OCI-LY1 (cell line): ENCODE data around the gene PRTG.

Experiments used
- H2AFZ ChIP-seq: fragments of 200-600 bp; sonication (generic), shearing (Covaris generic); 2 replicates; pipeline ENCODE4 v1.6.0; 2014; ENCODE audit warnings: antibody characterized with exemption, mild to moderate bottlenecking, low read length
- H3F3A ChIP-seq: fragments of 200-600 bp; sonication (generic), shearing (Covaris generic); 2 replicates; pipeline ENCODE4 v1.6.0; 2014; ENCODE audit warnings: mild to moderate bottlenecking, antibody characterized with exemption, low read length, moderate library complexity; ENCODE audit not compliant: insufficient read depth
- H3K27ac ChIP-seq: fragments of 200-600 bp; sonication (generic); 2 replicates; pipeline ENCODE4 v1.5.1; 2014; ENCODE audit warnings: low read length, mixed run types, mild to moderate bottlenecking, low read depth; ENCODE audit not compliant: poor library complexity, severe bottlenecking
- H3K27me3 ChIP-seq: fragments of 200-600 bp; sonication (generic); 2 replicates; pipeline ENCODE4 v1.6.0; 2014; ENCODE audit warnings: antibody characterized with exemption, mild to moderate bottlenecking, low read length, moderate library complexity; ENCODE audit not compliant: insufficient read depth
- H3K36me3 ChIP-seq: fragments of 200-600 bp; sonication (generic); 2 replicates; pipeline ENCODE4 v1.6.1; 2014; ENCODE audit warnings: mild to moderate bottlenecking, antibody characterized with exemption, low read length, moderate library complexity, mixed read lengths; ENCODE audit not compliant: insufficient read depth
- H3K4me1 ChIP-seq: fragments of 200-600 bp; sonication (generic); 2 replicates; pipeline ENCODE4 v1.5.1; 2014; ENCODE audit warnings: mild to moderate bottlenecking, low read length, moderate library complexity; ENCODE audit not compliant: insufficient read depth, severe bottlenecking
- H3K4me2 ChIP-seq: fragments of 200-600 bp; sonication (generic), shearing (Covaris generic); 2 replicates; pipeline ENCODE4 v1.6.1; 2014; ENCODE audit warnings: low read length
- H3K4me3 ChIP-seq: fragments of 200-600 bp; sonication (generic); 2 replicates; pipeline ENCODE4 v1.5.1; 2014; ENCODE audit warnings: low read length, low read depth, mild to moderate bottlenecking, mixed read lengths; ENCODE audit not compliant: poor library complexity, severe bottlenecking
- H3K79me2 ChIP-seq: fragments of 200-600 bp; shearing (Covaris generic); 2 replicates; pipeline ENCODE4 v1.6.1; 2016; ENCODE audit warnings: mixed run types, low read length, mixed read lengths; ENCODE audit not compliant: insufficient read depth
- H3K9ac ChIP-seq: fragments of 200-600 bp; sonication (generic), shearing (Covaris generic); 2 replicates; pipeline ENCODE4 v1.6.1; 2014; ENCODE audit warnings: mild to moderate bottlenecking, low read length, mixed read lengths
- H3K9me2 ChIP-seq: fragments of 200-600 bp; sonication (generic), shearing (Covaris generic); 2 replicates; pipeline ENCODE4 v1.6.1; 2014; ENCODE audit warnings: low read depth, mild to moderate bottlenecking, low read length, mixed read lengths
- H3K9me3 ChIP-seq: fragments of 200-600 bp; shearing (Covaris generic); 2 replicates; pipeline ENCODE4 v1.6.1; 2014; ENCODE audit warnings: low read length, mixed read lengths
- H4K20me1 ChIP-seq: fragments of 200-600 bp; sonication (generic), shearing (Covaris generic); 2 replicates; pipeline ENCODE4 v1.6.0; 2016; ENCODE audit warnings: mild to moderate bottlenecking, low read length; ENCODE audit not compliant: insufficient read depth
- EZH2 ChIP-seq: fragments of 200-600 bp; sonication (generic), shearing (Covaris generic); IDR thresholded peaks from 2 replicates; pipeline ENCODE4 v1.8.0; 2017; ENCODE audit warnings: borderline replicate concordance, mixed run types, mild to moderate bottlenecking, antibody characterized with exemption, low read length, moderate library complexity, mixed read lengths
- TF ChIP-seq, protein P1 (sequence below): fragments of 200-600 bp; sonication (generic), shearing (Covaris generic); IDR thresholded peaks from 2 replicates; pipeline ENCODE4 v1.5.1; 2017; ENCODE audit warnings: mild to moderate bottlenecking, antibody characterized with exemption, low read length, moderate library complexity, mixed read lengths

Gene PRTG

DNA sequence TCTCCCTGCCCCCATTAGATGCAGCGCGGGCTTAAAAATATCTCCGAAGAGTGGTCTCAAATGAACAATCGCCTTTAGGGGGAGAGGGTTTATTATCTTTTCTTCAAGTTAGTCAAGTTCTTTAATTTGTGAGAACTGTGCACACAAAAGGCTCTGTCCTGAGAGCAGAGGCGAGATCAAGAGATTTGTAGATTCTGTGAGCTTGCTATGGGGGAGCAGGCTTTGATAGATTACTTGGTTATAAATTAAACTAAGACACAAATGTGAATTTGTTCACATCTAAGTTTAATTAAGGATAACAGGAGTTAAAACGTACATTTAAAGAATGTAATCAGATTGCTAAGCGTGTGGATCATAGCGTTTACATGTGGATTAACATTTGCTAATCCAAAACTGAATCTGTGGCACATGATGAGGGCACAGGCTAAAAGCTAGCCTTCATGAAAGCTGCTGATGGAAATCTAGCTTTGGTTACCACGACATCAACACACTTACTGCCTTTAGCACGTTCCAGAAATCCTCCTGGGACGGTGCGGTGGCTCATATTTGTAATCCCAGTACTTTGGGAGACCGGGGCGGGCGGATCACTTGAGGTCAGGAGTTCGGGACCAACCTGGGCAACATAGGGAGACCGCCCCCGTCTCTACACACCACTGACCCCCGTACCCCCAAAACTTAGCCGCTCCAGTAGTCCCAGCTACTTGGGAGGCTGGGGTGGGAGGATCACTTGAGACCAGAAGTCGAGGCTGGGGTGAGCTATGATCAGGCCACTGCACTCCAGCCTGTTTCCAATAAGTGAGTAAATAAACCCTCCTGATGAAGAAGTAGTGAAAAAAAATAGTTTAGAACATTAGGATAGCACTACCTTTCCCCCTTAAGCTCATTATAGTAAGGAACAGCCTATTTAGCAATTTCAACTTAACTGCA is 1.0 kb upstream of the PRTG start:
- H3K4me2 ChIP-seq = no peak overlapping the region

GRCh38 chr15:55742498-55742926 is 440 bp downstream of the PRTG start:
- no peaks in the 10 kb centered on the region; the same call in 1 of the 2 replicates for H3F3A ChIP-seq
- H3K9me2 ChIP-seq = no peaks in the 10 kb centered on the region
- H3K9ac ChIP-seq = no peak overlapping the region
- no peaks in the 10 kb centered on the region for H3K27me3 ChIP-seq
- no peaks in the 10 kb centered on the region for H3K4me1 ChIP-seq
- H3K36me3 ChIP-seq = no peaks in the 10 kb centered on the region
- no peak overlapping the region for H3K4me3 ChIP-seq
- no peak overlapping the region for H3K4me2 ChIP-seq
- H3K27ac ChIP-seq = no peak overlapping the region
- no peaks in the 10 kb centered on the region for H3K79me2 ChIP-seq
- no peak for TF ChIP-seq EZH2
- TF ChIP-seq, protein P1, sequence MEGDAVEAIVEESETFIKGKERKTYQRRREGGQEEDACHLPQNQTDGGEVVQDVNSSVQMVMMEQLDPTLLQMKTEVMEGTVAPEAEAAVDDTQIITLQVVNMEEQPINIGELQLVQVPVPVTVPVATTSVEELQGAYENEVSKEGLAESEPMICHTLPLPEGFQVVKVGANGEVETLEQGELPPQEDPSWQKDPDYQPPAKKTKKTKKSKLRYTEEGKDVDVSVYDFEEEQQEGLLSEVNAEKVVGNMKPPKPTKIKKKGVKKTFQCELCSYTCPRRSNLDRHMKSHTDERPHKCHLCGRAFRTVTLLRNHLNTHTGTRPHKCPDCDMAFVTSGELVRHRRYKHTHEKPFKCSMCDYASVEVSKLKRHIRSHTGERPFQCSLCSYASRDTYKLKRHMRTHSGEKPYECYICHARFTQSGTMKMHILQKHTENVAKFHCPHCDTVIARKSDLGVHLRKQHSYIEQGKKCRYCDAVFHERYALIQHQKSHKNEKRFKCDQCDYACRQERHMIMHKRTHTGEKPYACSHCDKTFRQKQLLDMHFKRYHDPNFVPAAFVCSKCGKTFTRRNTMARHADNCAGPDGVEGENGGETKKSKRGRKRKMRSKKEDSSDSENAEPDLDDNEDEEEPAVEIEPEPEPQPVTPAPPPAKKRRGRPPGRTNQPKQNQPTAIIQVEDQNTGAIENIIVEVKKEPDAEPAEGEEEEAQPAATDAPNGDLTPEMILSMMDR = no peak
- H3K9me3 ChIP-seq = no peaks in the 10 kb centered on the region
- no peaks in the 10 kb centered on the region for H4K20me1 ChIP-seq
- no peak overlapping the region for H2AFZ ChIP-seq

More for the DNA sequence above, 1.0 kb upstream of the PRTG start:
- Histone ChIP-seq H3K9ac (no peak overlapping the region), H3K27me3 (no peaks in the 10 kb centered on the region), H3K27ac (no peak overlapping the region), H2AFZ (no peak overlapping the region), H4K20me1 (no peaks in the 10 kb centered on the region), H3K9me2 (no peaks in the 10 kb centered on the region), H3K4me1 (no peaks in the 10 kb centered on the region), H3K79me2 (no peaks in the 10 kb centered on the region), H3K4me3 (no peak overlapping the region), H3K9me3 (no peaks in the 10 kb centered on the region), H3F3A (no peaks in the 10 kb centered on the region; the same call in 1 of the 2 replicates), H3K36me3 (no peaks in the 10 kb centered on the region)
- TF ChIP-seq, protein P1 = no peak

- H3K4me1 ChIP-seq = no peaks in the 10 kb centered on the region
- H3F3A ChIP-seq = no peaks in the 10 kb centered on the region; the same call in 1 of the 2 replicates
- no peak overlapping the region for H3K27ac ChIP-seq
- H3K79me2 ChIP-seq = no peaks in the 10 kb centered on the region
- no peaks in the 10 kb centered on the region for H3K27me3 ChIP-seq
- H3K9me2 ChIP-seq = no peaks in the 10 kb centered on the region
- H3K9ac ChIP-seq = no peak overlapping the region
- H3K4me2 ChIP-seq = no peak overlapping the region
- H2AFZ ChIP-seq = no peak overlapping the region
- no peak overlapping the region for H3K4me3 ChIP-seq
- no peaks in the 10 kb centered on the region for H4K20me1 ChIP-seq
- no peaks in the 10 kb centered on the region for H3K36me3 ChIP-seq
- H3K9me3 ChIP-seq = no peaks in the 10 kb centered on the region
- no peak for TF ChIP-seq EZH2
- TF ChIP-seq, protein P1 = no peak
Observed at GRCh38 chr15:55741833-55742497, 987 bp downstream of the PRTG start.
